Left renal pelvis (tissue), 4 donors: ENCODE results near the gene JAZF1. TPM values are rescaled to one million over a fixed set of nuclear protein-coding genes. Genes with fewer than 3 reads are reported as not detected.
"Not testable (repeated sequence)": the region's sequence is repeated elsewhere in the genome, so short reads cannot be mapped to it uniquely, and the experiment has no call there.

Experiments used
- DNase-seq, 4 donors: peaks; one replicate each; pipeline ENCODE4 v3.0.0-alpha.2; 2013; ENCODE audit warnings: low read depth in 4 of 4, low spot score in 3 of 4
- polyA plus RNA-seq, 4 donors: library from polyadenylated mRNA; unstranded; fragments of 120-200 nt; gene quantifications; one replicate each; pipeline ENCODE4 v1.2.1, GENCODE V29; 2013; ENCODE audit not compliant: insufficient read length in 4 of 4

Gene JAZF1
- polyA plus RNA-seq, 4 donors, result 11.1 to 28.8 (median 15.9) TPM

DNA sequence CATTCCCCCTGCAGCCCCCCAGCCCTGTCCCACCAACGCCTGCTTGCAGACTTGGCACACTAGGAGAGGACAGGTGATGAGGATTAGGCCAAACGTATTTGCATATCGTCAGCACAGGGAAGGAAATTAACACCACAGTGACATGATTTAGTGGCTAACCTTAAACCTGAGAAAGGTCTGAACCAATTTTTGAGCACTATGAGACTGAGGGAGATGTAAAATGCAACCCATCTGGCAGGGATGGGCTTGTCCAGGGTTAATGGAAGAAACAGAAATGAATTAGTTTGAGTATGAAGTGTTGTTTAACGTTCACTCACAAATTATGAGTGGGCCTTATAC is 257.0 kb downstream of the JAZF1 start:
- no peak for DNase-seq

DNA sequence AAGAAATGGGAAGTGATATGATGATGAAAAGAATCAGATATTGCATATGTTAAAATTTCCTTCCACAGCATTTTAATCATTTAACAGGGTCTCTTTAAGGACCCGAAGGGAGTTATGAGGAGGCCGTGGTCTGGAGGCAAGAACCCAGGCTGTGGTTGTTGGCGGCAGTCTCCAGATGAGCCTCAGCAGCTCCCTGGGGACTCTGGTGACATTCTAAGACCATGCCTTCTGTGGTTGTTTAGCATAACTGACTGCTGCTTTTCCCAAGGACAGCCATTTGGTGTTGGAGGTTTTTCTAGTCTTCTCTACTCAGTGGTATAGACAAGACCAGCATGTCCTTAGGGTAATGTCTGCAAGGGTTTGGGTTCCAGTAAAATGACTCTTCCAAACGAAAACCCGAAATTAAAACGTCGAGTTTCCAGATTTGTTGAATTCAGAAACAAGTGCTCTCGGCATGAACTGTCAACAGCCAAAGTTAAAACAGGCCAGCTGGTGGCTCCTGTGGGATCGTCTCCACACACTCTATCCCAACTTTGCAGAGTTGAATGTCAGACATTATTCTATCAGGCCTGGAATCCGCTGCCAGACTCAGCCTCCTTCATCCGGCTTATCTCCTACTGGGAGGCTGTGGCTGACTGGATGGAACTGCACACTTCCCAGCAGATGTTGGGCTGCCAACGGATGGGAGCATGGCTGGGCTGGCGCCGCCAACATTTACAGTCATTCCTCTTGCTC is 257.5 kb downstream of the JAZF1 start:
- no peak for DNase-seq

DNA sequence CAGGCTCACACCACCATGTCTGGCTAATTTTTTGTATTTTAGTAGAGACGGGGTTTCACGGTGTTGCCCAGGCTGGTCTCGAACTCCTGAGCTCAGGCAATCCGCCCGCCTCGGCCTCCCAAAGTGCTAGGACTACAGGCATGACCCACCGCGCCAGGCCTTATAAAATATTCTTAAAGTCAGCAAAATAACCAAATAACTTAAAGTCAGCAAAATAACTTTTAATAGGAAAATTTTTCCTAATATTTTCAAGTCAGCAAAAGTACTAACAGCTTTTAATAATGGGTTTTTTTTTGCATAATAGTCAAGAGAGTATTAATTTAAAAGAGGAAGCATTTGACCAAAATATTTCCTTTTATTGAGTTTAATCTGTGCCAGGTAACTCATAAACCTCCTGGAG is 258.2 kb downstream of the JAZF1 start:
- DNase-seq, result not testable (repeated sequence)

DNA sequence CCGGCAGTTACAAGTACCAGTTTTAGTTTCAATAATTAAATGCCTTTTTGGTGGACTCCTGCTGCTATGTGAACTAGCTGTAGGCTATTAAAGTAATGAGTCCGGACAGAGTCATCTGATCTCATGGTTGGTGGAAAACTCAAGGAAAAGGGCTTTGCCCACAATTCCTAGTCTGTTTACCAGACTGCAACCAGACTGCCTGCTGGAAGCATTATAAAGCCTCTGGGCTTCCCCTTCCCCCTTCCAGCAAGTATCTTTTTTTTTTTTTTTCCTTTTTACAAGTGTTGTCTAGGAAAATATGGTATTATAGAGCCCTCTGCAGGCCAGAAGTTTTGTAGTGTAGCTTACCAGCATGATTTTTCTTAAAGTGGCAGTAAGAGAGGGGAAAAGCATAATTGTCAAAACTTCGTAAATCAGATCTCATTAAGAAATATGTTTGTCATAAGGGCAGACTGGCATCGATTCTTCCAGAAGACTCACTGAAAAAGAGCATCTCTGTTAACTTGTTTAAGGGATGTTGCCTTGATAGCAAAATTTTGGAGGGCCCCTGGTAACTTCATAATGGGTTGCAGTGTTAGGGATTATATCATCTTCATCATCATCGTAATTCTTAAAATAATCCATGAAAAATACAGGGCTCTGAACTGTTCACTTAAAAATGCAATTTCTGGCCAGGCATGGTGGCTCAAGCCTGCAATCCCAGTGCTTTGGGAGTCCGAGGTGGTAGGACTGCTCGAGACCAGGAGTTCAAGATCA is 259.3 kb downstream of the JAZF1 start:
- peak; percentile 47 to 78 (median 70) for DNase-seq

DNA sequence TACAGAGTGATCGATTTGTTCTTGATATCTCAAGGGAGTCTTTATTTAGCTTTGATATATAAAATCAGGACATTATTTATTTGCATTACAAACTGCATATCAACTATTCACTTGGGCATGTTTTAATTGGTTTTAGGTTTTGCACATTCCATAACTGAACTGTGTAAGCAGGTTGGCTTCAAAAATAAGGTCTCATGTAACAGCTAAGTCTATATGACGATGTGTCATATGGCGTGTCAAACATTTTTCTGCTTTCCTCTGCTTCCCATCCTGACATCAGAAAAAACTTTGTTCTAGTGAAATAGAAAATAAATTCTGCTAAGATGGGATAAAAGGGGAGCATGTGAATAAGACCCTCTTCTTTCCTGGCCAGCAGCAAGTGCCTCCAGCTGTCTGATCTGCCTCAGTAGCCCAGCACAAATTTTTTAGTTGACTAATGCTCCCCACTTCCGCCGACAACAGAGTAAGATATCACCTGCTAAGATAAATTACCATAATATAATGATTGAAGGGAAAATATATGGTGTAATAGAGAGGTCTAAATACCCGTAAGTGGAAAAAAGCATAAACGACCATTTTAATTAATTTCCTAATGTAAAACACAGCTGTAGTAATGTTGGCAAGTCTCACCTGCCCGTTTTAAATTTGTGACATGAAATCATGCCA is 260.2 kb downstream of the JAZF1 start:
- DNase-seq, result no peak

DNA sequence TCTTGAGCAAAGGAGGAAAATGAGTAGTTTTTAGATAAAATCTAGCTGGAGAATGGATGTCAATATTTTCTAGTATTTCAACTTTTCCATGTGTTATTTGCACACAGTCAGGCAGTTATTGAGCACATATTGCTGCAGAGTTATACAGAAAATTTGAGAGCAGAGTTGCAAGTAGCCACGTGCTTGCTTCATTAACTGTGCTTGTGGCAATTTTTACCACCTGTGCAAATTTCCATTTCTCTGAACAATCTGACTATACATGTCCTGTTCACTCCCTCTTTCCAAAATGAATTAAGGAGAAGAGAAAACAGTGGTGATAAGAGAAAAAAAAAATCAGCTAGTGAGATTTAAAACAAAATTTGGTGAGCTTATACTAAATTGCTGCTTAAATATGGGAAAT is 262.1 kb downstream of the JAZF1 start:
- DNase-seq, result no peak

DNA sequence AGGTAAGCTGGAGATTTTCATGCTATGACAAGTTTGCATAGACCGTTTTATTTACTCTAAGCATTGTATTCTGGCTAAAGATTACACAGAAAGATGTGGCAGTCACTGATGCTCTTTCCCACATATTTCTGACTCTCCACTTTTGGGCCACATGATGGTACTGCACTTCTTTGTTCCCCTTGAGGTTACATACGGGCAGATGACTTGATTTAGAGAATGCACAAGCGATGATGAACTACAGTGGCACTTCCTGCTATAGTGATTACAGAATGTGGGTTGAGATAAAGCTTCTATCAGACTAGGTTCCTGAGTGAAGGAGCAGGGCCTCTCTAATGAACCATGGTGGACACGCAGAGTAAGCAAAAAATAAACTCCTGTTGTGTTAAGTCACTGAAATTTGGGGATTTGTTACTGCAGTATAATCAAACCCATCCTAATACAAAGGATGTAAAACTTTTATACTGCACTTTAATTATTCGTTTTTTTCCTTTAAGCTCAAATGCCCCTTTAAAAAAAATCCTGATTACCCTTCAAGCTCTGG is 262.8 kb downstream of the JAZF1 start:
- no peak for DNase-seq

DNA sequence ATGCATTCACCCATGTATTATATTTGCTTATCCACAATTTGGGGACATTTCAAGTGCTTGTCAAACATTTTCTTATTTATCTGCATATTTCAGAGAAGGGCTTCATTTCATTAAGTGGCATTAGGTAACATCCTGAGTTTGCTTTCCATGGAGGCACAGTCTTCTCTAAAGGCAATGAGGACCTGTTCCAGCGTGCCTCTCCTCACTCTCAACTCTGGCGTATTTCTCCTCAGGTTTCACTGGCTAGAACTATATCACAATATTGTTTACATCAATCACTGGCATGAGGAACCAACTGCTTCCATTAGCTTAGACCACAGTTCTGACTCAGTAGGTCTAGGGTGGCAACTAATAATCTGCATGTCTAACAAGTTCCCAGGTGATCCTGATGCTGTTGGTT is 263.5 kb downstream of the JAZF1 start:
- DNase-seq, result no peak

DNA sequence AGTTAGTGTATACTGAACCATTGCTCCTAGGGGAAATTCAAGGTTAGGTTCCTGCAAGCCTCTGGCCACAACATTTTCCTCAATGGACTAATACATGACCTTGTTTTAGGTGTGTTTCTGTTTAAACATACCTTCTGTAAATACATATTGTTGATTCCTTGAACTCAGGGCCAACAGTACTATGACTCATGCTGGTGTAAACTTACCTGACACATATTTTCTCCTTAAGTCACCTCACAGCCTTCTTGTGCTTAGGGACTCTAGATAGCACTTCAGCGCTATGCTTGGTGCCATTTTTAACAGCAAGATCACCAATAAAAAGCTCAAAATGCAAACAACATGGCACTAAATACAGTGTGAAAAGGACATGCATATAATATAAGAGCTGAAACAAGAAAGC is 264.2 kb downstream of the JAZF1 start:
- DNase-seq, result no peak

DNA sequence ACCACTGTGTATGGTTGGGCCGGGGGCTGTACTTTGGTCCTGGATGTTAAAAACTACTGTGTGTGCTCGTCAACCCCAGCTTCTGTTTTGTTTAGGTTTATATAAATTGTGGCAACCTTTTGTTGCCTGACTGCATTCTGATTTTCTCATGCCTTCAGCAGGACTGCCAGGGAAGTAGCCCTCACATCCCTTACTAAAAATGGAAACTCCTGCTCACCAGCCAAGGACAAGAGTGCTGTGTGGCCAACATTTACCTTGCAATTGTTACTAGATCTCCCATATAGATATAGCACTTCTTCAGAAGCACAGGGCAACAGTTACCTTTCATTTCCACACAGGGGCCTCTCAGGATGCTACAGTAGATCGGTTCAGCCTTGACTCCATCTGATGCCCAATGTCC is 266.2 kb downstream of the JAZF1 start:
- DNase-seq, result no peak

DNA sequence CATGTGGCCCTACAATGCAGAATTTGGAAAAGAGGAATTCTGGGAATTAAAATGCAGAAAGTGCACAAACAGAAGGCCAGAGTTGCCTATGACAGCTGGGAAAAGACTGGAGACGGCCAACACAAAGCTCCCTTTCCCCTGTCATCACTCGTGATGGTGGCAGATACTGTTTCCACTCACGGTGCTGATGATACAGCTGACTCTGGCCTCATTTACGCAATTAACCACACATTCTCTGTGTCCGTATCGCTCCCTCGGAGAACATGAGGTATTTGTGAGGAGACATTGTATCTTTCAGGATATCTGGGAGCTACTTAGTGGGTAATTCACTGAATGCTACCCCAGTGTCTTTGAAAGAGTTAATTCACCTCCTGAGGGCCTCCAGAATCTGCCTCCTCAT is 267.8 kb downstream of the JAZF1 start:
- DNase-seq, result no peak

DNA sequence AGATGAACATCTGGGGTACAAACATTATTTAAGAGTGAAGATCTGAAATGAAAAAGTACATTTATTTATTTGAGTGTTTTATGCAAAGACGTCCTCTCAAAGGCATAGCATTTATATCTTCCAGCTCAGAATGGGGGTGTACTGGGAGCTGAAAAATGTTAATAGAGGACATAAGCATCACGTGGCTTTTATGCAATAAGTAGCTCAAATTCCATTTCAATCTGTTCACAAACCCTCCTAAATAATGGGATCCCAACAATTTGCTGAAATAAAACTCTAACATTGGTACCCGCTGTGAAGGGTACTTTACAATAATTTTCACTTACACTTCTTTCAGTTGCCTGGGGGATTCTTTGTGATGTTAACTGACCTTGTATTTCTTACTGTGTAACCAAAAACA is 268.7 kb downstream of the JAZF1 start:
- DNase-seq, result no peak

DNA sequence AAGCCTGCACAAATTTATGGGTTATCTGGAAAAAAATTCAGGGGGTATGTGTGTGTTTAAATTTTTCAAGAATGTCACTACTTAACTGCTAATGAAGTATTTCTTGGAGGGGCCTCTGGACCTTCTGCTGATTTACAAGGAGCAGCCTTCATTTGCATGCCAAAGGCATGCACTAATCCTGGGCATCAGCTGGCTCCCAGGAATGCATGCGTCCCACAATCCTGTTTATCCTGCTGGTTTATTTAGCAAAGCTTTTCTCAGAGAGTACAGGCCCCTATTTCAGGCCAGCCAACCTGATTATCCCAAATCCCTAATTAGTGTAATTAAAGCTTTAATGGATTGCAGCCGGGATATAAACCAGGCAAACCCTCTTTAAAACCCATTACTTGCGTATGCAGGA is 270.3 kb downstream of the JAZF1 start:
- DNase-seq, result no peak

DNA sequence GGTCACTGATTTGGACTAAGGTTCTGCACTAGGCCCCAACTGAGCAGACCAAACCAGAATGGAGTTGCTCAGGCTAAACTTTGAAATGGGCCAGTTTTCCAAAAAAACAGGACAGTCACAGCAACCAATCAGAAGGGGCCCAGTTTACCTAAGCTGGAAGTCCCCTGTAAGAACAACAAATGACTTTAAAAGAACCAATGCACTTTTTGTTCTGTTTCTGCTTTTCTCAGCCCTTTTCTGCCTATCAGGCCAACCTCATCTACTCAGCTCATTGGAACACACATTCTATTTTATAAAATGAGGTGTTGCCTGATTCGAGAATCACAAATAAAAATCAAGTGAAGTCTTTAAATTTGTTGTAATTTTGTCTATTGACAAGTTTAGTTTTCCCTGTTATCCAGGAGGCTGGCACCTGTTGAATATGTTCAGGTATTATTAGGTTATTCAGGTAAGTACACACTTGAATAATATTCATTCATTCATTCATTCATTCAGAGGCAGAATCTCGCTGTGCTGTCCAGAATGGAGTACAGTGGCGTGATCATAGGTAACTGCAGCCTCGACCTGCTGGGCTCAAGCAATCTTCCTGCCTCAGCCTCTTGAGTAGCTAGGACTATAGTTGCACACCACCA is 271.9 kb downstream of the JAZF1 start:
- DNase-seq, result no peak

DNA sequence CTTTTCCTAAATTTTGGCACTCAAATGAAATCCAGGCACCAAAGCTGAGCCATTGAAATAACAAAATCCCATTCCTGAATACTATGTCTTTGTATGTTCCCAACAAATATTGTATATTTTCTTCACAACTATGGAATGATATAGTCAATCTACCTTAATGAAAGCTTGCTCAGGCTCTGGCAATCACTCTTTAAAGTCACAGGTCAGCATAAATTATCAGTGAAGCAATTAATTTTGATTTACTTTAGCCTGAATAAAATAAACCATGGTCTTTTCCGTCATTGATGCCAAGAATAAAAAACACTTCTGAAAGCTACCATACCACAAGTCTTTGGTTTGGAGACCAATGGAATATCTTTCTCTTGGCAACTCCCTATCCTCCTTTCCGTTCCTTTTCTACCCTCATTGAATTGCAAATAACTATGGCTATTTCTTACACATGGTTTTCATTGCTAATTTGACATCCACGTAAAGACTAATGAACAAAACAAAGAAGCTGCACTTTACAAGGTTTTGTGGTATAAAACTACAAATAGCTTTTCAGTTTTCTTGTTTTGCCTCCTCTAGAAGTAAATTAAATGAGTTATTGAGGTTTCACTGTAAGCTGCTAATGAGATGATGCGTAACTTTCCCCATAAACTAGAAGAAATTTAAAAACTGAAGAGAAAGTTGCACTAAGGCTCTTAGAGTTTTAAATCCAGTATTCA is 274.1 kb downstream of the JAZF1 start:
- no peak for DNase-seq

DNA sequence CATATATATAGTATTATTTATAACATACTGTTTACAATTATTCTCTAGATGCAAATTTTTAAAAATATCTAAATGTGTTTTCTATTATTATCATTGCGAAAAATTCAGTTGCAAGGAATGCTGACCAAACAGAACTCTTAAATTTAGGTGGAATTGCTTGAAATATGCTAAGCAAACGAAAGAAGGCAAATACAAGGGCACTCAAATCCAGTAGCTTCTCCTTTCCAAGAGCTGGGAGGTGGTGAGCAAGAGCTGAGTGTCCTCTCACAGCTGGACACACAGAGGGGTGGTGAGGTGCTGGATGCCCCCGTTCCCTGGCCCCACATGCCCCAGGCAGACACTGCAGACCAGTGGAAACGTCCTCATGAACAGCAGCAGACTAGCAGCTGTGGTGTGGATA is 274.6 kb downstream of the JAZF1 start:
- no peak for DNase-seq

DNA sequence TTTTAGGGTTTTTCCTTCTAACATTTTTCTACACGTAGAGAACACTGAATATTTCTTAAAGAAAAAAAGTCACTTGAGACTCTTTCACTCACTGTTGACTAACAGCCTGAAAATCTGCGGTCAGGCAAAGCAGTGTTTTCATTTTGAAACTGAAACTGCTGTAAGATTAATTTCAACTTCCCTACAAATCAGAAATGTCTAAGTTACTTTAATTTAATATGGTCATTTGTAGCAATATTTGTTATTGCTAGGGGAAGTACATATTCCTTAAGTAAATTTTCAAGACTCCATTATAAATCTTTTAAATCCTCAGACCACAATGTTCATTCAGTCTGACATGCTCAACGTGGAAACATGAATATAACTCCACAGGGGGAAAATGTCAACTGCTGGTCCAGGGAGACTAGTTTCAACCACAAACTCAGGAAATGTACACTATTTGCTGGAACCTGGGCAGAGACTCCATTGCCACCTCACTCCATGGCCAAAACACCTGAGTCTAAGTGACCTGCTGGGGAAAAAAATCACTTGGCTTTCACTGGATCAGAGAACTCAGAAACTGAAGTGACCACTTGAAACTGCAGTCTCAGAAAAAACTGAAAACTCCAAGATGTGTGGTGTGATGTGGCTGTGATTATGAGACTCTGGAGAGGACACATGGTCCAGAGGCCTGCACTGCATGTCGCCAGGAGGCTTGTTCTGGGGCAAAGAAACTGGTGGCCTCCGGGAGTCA is 279.4 kb downstream of the JAZF1 start:
- DNase-seq, result no peak

DNA sequence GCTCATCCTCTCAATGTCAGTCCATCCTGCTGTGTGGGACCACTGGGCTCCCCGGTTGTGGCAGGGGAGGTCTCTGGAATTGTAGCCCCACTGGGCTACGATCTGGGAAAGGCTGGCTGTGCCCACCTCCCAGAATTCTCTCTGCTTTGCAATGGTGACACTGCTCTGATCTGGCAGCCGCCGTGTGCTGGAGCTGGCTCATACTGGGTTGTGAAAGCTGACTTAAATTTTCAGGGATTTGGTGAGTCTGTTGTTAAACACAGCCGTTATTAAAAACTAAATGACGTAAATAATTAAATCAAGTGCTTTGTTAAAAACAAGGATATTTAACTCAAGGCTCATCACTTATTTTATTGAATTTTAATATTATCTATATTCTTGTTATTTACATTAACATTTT is 280.6 kb downstream of the JAZF1 start:
- no peak for DNase-seq

DNA sequence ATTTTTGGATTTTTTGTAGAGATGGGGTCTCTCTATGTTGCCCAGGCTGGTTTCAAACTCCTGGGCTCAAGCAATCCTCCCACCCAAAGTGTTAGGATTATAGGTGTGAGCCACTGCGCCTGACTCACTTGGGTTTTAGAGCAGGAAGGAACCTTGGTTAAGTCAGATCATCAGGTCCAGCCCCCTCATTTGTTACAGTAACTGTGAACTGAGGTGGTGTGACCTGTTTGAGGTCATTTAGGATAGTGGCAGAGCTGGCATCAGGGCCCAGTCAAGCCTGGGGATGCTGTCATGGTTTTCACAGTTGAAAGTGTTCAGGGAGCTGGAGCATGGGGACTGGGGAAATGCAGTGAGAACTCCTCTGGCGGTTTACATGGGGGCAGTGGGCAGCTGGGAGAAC is 281.0 kb downstream of the JAZF1 start:
- no peak for DNase-seq

DNA sequence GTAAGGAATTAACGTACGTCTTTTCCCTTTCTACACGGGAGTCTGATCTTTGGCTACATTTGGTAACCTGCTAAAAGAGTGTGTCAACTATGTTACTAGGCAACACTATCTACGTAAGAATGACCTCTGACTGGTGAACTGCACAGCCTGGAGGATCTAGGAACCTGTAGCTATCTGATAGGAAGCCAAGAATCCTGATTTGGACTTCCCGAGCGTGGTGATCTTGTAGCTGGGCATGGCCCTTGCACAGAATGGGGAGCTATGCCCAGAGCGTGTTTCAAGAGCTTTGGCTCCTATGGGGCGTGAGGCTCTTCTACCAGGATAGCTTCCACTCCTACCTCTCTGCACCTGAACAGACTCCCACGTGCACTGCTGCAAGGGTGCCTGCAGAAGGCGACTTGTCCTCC is 283.2 kb downstream of the JAZF1 start:
- no peak for DNase-seq
